GM19239 (cell line): Measurements from ENCODE around the gene VSIG10.
"Not testable (repeated sequence)": the region's sequence is repeated elsewhere in the genome, so short reads cannot be mapped to it uniquely, and the experiment has no call there.

ENCODE experiments used
- DNase-seq: peaks from one replicate; pipeline ENCODE4 v3.0.0; 2011; ENCODE audit warnings: low spot score; ENCODE audit not compliant: insufficient read length
- FAIRE-seq: peaks from 2 replicates; lab custom pipeline; 2011; peaks lifted over from hg19 to GRCh38; lab: Jason Lieb, UNC

The VSIG10 gene

DNA sequence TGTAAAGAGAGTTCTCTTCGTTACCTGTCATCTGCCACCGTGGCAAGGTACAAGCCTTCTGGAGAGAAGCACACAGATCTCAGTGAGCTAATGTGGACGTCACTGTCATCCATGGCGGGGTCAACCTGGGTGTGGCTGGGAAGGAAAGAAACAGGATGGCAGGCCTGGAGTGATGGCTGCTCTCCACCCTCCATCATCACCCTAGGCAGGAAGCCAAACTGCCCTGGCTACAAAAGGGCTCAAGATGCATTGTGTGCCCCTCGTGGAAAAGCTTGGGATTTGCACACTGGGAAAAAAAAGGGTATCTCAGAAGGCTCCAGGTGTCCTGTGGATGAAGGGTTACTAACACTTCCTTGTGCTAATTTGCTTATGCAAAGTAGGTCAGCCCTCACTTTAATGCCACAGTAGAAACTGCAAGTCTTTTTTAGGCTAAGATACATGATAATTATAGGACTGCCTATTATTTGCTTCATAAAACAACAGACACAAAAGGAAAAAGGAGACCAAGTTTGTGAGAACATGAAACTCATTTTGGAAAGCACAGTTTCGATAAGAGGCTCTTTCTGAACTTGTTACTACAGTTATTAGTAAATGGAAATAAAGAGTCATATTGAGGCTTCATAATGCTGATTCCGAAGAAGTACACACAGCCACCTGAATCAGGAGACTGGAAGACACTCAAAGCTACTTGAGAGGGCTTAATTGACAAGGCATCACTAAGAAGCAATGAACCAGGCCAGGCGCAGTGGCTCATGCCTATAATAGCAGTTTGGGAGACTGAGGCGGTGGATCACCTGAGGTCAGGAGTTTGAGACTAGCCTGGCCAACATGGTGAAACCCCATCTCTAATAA, 68.4 kb downstream of the VSIG10 start:
- peak; percentile 78 for FAIRE-seq
- peak; percentile 24 for DNase-seq

DNA sequence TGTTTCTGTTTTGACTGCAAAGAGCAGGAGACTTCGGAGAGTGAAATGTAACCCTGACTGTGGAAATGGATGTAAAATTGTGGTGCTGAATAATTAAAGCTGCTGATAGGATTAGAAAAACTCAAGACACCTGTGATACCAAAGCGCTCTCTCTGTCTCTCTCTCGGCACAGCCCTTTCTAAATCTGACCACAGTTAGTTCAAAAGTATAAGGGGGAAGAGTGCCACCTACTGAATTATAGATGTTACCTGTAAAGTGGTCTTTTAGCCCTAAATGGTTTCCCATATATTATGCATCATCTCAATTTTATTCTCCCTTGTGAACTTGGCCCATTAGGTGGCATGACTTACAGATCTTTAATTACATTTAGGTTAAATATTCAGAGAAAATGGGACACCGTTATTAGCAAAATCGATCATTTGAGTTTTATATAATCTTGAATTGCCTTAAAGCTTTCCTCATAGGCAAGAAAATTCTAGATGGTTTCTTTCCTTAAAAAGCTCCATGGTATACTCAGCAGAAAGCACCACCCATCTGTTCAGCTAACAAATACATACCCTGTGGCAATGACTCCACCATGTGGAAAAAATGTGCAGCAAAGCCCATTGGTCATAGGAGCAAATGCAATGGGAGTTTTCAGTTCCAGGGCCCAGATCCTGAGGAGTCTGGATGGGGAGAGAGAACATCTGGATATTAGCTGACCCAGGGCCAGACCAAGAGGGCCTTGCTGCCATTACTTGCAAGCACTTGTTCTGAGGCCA, 69.2 kb downstream of the VSIG10 start:
- FAIRE-seq (no peak), DNase-seq (no peak)

DNA sequence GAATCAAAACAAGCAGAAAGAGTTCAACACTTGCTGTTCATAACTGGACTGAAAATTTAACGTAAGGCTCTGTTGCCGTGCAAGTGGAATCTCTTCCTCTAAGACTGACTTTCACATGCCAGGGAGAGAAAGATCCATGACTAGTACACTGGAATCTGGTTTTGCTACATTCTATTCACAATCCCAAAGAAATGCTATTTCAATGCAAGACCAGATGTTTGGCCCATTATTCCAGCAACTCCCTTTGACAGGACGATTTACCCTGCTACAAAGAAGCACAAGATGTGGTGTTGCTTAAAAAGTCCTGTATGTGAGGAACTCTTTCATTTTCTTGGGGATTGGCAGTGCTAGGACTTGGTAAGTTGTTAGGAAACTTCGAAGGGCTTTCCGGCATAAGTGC, 69.9 kb downstream of the VSIG10 start:
- DNase-seq (no peak), FAIRE-seq (no peak)

DNA sequence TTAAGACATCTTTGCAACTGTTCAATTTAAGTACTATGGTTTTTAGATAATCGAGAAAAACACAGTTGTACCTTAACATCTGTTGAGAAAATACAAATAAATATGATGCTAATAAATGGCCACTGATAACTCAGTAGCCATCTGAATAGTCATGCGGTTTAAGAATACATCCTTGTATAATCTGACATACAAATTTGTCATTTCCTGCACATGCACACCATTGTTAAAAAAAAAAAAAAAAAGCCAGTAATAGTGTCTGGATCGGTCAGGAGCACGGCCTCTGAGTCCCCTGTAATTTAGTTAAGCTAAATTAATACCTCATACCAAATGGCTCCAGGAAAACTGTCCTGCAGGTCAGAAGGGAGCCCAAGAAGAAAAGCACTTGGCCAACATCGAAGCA, 70.5 kb downstream of the VSIG10 start:
- FAIRE-seq (no peak), DNase-seq (no peak)

DNA sequence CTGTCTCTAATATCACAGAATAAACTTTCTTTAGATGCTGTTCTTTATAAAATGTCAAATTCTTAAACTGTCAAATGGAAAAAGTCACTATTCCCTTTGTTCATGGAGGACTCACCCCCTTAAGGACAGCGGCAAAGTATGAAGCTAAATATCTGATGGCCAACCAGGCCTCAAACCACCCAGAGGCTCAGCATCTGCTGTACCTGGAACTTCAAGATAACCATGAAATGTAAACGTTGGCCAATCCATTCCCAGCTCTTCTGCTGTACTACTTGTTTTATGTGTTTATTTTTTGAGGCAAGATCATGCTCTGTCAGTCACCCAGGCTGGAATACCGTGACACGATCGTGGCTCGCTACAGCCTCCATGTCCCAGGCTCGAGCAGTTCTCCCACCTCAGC, 71.6 kb downstream of the VSIG10 start:
- FAIRE-seq: no peak
- DNase-seq: no peak

DNA sequence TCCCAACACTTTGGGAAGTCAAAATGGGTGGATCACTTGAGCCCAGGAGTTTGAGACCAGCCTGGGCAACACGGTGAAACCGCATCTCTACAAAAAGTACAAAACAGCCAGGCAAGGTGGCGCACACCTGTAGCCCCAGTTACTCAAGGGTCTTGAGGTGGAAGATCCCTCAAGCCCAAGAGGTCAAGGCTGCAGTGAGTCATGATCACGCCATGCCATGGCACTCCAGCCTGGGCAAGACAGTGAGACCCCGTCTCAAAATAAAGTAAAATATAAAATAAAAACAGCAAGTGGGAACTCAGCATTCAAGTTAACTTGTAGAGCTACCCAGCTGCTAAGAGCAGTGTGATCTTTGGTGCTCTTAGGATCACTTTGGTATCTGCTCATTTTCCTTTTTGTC, 74.6 kb downstream of the VSIG10 start:
- no peak for FAIRE-seq

DNA sequence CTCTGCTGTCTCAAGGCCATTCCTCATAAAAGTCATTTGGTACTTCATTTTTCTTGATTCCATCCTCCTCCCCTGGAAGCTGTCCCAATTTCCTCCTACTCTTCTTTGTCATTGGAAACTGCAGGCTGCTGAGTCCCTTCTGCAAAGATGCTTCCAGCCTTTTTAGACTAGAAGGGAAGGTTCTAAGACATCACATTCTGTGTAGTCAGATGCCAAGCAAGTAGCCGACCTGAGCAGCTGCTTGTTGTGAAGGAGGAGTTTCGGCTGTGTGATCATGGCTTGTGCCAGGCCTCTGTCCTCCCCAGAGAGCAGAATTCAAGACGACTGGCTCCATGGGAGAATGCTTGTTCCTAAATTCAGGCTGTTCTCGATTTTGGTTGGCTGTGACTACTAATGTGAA, 78.6 kb downstream of the VSIG10 start:
- no peak for FAIRE-seq

More for the DNA sequence above, 74.6 kb downstream of the VSIG10 start:
- DNase-seq: no peak

DNA sequence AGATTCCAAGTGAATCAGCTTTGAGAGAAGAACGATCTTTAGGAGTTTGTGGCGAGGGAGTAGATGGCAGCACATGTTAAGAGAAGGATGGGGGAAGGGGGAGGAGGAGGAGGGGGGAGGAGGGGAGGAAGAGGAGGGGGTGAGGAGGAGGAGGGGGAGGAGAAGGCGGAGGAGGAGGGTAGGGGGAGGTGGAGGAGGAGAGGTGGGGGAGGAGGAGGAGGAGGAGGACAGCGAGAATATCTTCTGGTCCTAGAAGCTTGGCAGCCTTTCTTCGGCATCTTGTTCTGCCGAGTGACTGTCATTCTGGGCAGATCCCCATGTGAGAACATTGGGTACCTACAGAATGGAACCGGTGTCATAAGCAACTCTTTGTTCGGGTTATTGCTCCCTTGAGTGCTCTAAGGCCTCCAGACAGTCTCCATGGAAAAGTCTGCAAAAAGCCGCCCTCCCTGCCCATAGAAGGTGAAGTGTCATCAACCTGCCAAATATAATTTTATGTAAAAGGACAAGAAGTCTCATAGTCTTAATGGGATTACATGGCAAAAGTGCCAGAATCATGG, 80.4 kb downstream of the VSIG10 start:
- DNase-seq: no peak
- FAIRE-seq: no peak

More for the DNA sequence above, 78.6 kb downstream of the VSIG10 start:
- DNase-seq: no peak

DNA sequence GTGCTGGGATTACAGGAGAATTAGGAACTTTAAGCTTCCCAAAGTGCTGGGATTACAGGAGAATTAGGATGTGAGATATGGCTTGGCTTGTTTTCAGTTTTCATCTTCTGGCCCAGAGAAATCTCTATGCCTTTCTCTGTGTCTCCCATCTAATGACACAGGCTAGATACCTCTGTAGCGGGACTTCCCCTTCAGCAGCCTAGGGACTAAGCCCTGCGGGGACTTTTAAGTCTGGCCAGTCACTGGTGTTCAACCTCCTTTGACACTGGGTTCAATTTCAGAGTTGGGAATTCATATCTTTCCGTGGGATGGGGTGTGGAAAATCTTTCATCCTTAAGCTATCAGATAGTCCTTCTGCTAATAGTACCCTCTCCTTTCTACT, 81.1 kb downstream of the VSIG10 start:
- DNase-seq (no peak), FAIRE-seq (no peak)

DNA sequence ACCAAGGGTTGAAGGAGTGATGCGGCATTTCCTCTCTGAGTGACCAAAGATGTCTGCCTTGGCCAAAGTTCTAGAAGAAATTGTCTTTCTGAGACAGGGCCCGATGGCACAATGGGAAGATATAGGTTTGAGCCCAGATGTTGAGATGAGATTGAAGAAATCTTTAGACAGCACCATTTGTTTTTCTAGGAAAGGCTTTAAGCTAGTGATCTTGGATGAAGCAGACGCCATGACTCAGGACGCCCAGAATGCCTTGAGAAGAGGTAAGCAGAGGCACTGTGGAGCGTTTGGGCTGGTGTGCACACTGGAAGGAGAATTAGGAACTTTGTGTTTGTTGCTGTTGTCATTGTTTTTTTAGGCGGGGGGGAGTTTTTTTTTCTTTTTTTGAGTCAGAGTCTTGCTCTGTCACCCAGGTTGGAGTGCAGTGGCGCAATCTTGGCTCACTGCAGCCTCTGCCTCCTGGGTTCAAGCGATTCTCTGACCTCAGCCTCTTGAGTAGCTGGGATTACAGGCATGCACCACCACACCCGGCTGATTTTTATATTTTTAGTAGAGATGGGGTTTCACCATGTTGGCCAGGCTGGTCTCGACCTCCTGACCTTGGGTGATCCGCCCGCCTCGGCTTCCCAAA, 81.6 kb downstream of the VSIG10 start:
- DNase-seq, FAIRE-seq: not testable (repeated sequence)

DNA sequence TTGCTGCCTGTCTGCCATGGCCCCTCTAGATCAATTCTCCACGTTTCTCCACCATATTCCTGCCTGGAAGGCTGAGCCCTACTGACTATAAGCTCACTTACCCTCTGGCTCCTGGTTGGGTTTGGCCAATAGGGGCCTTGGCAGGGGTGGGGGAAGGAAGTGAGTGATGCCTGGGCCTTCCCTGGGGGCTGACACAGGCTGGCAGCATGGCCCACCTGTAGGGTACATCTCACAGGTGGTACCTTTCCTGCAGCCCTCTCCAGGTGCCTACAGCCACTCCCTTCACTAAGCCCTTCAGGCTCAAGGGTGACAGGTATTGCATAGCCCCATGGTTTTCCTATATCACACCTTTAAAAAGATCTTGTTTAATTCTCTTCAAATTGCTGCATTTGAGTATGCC, 83.8 kb downstream of the VSIG10 start:
- no peak for FAIRE-seq
- no peak for DNase-seq

DNA sequence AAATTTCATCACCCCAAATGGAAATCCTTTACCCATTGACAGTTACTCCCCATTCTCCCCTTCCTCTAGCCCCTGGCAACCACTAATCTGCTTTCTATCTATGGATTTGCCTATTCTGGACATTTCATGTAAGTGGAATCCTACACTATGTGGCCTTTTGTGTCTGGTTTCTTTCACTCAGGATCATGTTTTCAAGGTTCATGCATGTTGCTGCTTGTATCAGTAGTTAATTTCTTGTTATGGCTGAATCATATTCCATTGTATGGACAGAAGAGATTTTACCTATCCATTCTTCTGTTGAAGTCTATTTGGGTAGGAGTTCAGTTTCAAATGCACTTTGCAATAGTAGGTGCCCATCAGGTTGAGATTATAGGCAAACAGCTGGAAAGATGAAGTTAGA, 85.9 kb downstream of the VSIG10 start:
- FAIRE-seq: no peak

DNA sequence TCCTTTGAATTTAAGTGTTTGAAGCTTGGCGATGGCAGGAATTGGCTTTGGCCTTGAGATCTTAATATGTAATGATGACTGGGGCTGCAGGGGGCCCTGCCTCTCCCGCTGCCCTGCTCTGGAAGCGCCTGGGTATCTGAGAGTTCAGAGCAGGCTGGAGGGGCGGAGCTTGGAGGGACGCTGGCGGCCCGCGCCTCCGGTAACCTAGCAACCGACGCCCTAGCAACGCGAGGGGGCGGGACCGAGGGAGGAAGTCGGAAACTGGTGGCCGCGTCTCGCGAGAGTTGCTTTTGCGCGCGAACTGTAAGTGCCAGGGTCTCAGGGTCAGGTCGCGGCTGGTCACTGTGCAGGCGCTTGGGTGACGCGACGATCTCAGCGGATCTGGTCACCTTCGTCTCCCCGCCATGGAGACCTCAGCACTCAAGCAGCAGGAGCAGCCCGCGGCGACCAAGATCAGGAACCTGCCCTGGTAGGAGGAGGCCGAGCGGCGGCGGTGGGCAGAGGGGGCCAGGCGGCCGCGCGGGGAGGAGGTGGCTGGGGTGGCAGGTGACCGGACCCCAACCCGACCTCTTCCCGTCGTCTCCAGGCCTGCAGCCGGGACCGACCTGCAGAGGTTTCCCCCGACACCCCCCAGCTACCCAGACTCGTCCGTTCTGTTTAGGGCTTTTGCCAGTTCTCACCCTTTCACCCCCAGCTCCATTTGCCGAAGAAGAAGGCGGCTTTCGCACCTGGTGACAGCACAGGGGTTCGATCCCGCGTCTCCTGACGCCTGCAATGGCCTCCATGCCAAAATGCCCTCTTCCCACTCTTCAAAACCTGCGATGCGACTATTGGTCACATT, 87.2 kb downstream of the VSIG10 start, which contains the start of gene RFC5:
RFC5 (plus strand) TSS at position 280 of the 841 bp plus-strand sequence; CDS start at position 405, 125 bp downstream.
- DNase-seq (peak; percentile 94), FAIRE-seq (peak; percentile 92)

More for the DNA sequence above, 85.9 kb downstream of the VSIG10 start:
- no peak for DNase-seq

DNA sequence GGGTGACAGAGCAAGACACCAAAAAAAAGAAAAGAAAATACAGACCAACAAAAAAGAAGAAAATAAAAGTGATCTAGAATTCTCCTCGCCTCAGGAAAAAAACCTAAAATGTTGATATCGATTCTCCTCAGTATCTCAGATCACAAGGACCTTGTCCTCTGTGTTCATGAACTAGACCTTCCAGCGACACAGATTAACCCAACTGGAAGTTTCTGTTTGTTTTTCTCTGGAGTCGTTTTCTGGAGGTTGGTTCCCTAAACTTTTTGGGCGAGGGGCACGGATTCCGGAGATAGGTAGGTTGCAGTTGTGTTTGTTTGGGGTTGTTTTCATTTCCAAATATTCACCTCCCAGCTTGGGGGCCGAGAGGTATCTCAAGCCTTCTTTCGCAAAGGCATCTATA, 87.9 kb downstream of the VSIG10 start:
- no peak for FAIRE-seq
- no peak for DNase-seq

DNA sequence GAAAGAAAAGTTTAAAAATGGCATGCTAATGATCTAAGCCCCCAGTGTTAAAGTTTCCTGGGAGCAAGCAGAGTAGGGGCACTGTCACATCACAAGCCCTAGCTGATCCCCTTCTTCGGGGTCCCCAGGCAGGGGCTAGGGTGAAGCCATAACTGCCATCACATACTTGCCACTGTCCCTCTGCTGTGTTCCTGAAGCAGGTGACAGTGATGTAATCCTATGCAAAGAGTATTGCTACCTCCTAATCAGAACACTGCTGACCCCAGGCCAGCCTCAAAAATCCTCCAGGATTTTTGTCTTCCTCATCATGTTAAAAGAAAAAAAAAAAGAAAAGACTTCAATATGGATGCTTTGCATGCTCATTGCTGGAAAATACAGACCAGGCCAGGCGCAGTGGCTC, 88.5 kb downstream of the VSIG10 start:
- FAIRE-seq: no peak
- no peak for DNase-seq
